ENCODE results near the gene MAMDC2. TPM values are rescaled to one million over a fixed set of nuclear protein-coding genes. Genes with fewer than 3 reads are reported as not detected.

MAMDC2 gene
- total RNA-seq, 4 donors from 2014 or later: 15.8 to 19.6 (median 18.4) TPM

DNA sequence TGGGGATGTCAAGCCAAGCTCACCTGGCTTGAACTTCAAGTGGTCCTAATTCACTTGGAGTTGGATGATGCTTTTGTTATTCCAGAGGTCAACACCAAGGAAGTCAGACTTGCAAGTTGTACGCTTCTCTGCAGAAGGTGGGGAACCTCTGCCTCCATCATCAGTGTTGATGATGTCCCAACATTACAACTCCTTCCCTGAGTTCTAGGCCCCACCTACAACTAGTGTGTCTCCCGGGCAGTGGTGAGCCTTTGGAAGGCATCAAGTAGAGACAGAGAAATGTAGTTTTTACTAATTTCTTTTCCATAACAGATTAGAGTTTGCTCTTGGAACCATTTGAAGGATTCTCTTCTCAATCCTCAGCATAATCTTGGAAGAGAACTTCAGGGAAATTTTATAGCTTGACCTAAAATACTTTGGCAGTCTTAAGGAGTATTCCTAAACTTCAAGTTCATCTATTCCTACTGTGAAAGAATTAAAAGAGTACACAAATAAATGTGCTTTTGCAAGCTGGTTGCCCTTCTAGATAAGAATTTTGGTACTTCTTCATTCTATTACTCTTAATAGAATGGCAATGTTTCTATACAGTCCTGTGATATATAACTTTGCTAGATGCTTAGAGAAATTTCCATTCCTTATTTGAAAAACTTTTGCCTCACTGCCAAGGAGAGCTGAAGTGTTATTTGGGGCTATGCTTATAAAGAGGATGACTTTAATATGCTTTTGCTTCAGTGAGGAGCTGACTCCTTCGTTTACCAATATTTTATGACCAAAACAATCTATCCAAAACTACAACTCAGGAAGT, 12.0 kb downstream of the MAMDC2 start:
- H3K4me1 ChIP-seq: peaks cover 0 to 5% of the 10 kb centered on the region in 2 donors

DNA sequence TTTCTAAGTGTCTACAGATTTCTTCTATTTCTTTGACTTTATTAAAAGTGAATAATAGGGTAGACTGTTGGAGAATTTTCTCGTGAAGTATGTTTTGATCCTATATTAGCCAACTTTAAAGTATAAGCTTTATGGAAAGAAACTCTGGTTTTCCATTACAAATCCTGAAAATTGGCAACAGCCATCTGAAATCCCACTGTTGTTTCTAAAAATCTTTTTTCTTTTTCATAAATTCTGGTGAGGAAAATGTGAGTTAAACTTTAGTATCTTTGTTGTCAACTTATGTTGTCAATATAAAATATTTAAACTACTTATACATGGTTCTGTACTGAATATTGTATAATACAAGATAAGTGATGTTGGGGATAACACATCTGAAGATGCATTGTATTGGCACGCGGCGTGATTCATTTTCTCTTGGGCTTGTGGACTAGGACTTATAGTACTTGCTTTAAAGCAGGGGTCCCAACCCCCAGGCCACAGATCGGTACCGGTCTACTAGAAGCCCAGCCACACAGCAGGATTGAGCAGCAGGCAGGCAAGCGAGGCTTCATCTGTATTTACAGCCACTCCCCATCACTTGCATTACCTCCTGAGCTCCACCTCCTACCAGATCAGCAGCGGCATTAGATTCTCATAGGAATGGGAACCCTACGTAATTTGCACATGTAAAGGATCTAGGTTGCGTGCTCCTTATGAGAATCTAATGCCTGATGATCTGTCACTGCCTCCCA, 12.7 kb downstream of the MAMDC2 start:
- WGBS, 2 donors: 91 to 93% methylated on average over 10 of the region's 10 CpGs
- H3K9me3 ChIP-seq: no peaks in the 10 kb centered on the region
- no peaks in the 10 kb centered on the region for H3K27me3 ChIP-seq
- H3K36me3 ChIP-seq: no peaks in the 10 kb centered on the region
- intact Hi-C loops (cut with DNase I): no loop called here
- H3K4me1 ChIP-seq: peaks cover 0 to 5% of the 10 kb centered on the region in 2 donors
- TF ChIP-seq, protein P1, sequence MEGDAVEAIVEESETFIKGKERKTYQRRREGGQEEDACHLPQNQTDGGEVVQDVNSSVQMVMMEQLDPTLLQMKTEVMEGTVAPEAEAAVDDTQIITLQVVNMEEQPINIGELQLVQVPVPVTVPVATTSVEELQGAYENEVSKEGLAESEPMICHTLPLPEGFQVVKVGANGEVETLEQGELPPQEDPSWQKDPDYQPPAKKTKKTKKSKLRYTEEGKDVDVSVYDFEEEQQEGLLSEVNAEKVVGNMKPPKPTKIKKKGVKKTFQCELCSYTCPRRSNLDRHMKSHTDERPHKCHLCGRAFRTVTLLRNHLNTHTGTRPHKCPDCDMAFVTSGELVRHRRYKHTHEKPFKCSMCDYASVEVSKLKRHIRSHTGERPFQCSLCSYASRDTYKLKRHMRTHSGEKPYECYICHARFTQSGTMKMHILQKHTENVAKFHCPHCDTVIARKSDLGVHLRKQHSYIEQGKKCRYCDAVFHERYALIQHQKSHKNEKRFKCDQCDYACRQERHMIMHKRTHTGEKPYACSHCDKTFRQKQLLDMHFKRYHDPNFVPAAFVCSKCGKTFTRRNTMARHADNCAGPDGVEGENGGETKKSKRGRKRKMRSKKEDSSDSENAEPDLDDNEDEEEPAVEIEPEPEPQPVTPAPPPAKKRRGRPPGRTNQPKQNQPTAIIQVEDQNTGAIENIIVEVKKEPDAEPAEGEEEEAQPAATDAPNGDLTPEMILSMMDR (IDR thresholded peaks at IDR 0.05): no peak
- TF ChIP-seq POLR2A (IDR thresholded peaks at IDR 0.05): no peak
- H3K27ac ChIP-seq: no peak overlapping the region
- no peak for DNase-seq
- no peak overlapping the region for H3K4me3 ChIP-seq (replicated peaks in 1 of 3)

More for the DNA sequence above, 12.0 kb downstream of the MAMDC2 start:
- Histone ChIP-seq H3K9me3 (no peaks in the 10 kb centered on the region), H3K27me3 (no peaks in the 10 kb centered on the region), H3K4me3 (replicated peaks in 1 of 3) (no peak overlapping the region), H3K36me3 (no peaks in the 10 kb centered on the region), H3K27ac (no peak overlapping the region)
- intact Hi-C loops (cut with DNase I): no loop called here
- no peak for TF ChIP-seq POLR2A (IDR thresholded peaks at IDR 0.05)
- TF ChIP-seq, protein P1 (IDR thresholded peaks at IDR 0.05): no peak
- DNase-seq: no peak
- 76 to 82% methylated on average over 3 of the region's 3 CpGs for WGBS, 2 donors

DNA sequence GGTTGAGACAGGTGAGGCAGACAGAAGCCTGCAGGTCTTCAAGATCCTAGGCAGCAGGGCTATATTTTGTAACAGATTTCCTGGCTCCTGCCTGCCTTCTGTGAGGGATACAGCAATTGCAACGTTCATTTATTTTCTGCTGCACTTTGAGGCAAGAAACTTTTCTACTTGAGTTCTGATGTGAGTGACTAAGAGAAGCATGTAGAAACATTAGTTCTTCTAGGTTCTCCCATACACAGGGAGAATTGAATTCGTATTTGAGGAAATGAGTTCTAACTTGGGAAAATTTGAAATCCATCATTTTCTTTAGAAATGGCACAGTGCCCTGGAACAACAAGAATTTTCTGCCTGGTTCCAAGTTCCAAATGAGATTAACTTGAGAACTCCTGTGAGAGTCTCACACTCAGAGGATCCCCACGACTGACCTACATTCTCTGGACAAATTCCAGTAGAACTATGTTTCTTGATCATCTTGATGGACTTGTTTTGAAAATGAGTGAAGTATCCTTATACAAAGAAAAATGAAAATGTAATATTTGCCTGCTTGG, 15.0 kb downstream of the MAMDC2 start:
- H3K27ac ChIP-seq: no peak overlapping the region
- H3K4me3 ChIP-seq (replicated peaks in 1 of 3): no peak overlapping the region
- peaks cover 0 to under 1% of the 10 kb centered on the region in 2 donors for H3K4me1 ChIP-seq
- no peaks in the 10 kb centered on the region for H3K27me3 ChIP-seq
- no peak for DNase-seq
- intact Hi-C loops (cut with DNase I): no loop called here
- H3K36me3 ChIP-seq: no peaks in the 10 kb centered on the region
- TF ChIP-seq, protein P1 (IDR thresholded peaks at IDR 0.05): no peak
- TF ChIP-seq POLR2A (IDR thresholded peaks at IDR 0.05): no peak
- 42 to 54% methylated on average over 3 of the region's 3 CpGs for WGBS, 2 donors
- no peaks in the 10 kb centered on the region for H3K9me3 ChIP-seq

DNA sequence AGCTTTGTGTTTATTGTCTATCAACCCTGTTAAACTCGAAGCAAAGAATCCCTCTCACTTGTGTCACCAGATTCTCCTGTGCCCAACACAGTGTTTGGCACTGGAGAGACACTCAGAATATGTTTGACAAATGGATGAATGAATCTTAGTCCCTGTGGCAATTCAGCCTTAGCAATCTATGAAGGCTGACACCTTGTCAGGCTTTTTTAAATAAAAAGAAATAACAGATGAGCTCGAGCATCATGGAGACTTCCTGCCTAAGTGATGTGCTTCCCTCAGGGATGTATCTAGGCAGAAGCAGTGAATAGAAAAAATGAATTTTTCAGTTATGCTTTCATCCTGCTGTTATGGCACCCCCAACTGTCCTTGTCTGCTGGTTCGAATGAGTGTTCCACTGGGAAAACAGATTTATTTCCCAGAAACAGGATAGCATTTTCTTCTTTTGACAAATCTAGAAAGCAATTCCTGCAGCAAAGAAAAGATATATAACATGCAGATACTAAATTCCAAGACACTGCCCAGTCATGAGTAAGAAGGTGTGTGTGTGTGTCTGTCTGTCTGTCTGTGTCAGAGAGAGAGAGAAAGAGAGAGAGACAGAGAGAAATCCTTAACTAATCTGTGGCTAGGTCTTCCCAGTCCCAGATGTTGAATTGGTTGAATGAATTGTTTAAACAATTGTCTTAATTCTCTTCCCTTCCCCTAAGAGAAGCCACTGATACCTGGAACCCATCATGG, 16.7 kb downstream of the MAMDC2 start:
- intact Hi-C loops (cut with DNase I): loop anchor here (10.0 kb wide), 1 partner anchor 56 kb away; no protein-coding TSS in a partner anchor
- Histone ChIP-seq H3K4me1 (no peaks in the 10 kb centered on the region), H3K36me3 (no peaks in the 10 kb centered on the region), H3K9me3 (no peaks in the 10 kb centered on the region), H3K27me3 (no peaks in the 10 kb centered on the region), H3K4me3 (replicated peaks in 1 of 3) (no peak overlapping the region), H3K27ac (no peak overlapping the region)
- WGBS, 2 donors: 64 to 72% methylated on average over 3 of the region's 3 CpGs
- no peak for TF ChIP-seq POLR2A (IDR thresholded peaks at IDR 0.05)
- TF ChIP-seq, protein P1 (IDR thresholded peaks at IDR 0.05): no peak
- no peak for DNase-seq

Data from thyroid gland (tissue), 4 donors.